ENCODE results near the gene AK8. TPM values are rescaled to one million over a fixed set of nuclear protein-coding genes. Genes with fewer than 3 reads are reported as not detected.

Gene AK8
- total RNA-seq, 4 donors from 2014 or later, result 0.61 to 1.9 TPM; not detected in 2

DNA sequence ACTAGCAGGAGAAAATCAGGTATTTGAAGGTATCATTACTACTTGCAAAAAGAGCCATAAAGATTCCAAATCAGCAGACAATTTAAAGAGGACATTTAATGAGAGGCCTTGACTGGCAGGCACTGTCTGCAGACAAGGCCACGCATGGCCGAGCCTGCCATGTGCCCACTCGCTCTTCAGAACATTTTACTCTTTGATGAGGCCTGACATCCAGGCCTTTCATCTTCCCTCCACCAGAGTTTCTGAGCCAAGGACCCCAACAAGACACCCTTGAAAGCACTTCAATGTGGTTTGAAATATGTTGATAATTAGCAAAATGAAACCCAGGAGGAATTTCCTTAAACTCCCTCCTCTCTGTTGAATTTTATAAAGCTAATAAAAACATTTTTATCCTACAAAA lies 16.4 kb downstream of the AK8 start:
- no peak for DNase-seq
- intact Hi-C loops (cut with DNase I; ENCODE audit: low total_unique reads), result no loop called here
- no peak overlapping the region for H3K4me3 ChIP-seq
- no peak overlapping the region for H3K27ac ChIP-seq
- H3K9me3 ChIP-seq, result no peaks in the 10 kb centered on the region
- TF ChIP-seq CTCF (IDR thresholded peaks at IDR 0.05), result no peak
- TF ChIP-seq POLR2A (IDR thresholded peaks at IDR 0.05), result no peak
- H3K4me1 ChIP-seq, result no peaks in the 10 kb centered on the region
- no peaks in the 10 kb centered on the region for H3K36me3 ChIP-seq
- H3K27me3 ChIP-seq, result no peaks in the 10 kb centered on the region

GRCh38 chr9:132858751-132859150 lies 19.3 kb downstream of the AK8 start:
- TF ChIP-seq POLR2A (IDR thresholded peaks at IDR 0.05), result no peak
- TF ChIP-seq CTCF (IDR thresholded peaks at IDR 0.05), result no peak
- H3K9me3 ChIP-seq, result no peaks in the 10 kb centered on the region
- H3K4me3 ChIP-seq, result no peak overlapping the region
- H3K27me3 ChIP-seq, result no peaks in the 10 kb centered on the region
- no peak for DNase-seq
- H3K27ac ChIP-seq, result no peak overlapping the region
- no peaks in the 10 kb centered on the region for H3K36me3 ChIP-seq
- no peaks in the 10 kb centered on the region for H3K4me1 ChIP-seq
- intact Hi-C loops (cut with DNase I; ENCODE audit: low total_unique reads), result no loop called here

- DNase-seq, result peak in 1 of 2 donors; percentile 62
- Histone ChIP-seq H3K27ac (peak overlapping the region; percentile 48 to 57), H3K4me3 (no peak overlapping the region), H3K9me3 (no peaks in the 10 kb centered on the region), H3K27me3 (no peaks in the 10 kb centered on the region), H3K36me3 (no peaks in the 10 kb centered on the region), H3K4me1 (no peaks in the 10 kb centered on the region)
- intact Hi-C loops (cut with DNase I; ENCODE audit: low total_unique reads), result no loop called here
- TF ChIP-seq CTCF (IDR thresholded peaks at IDR 0.05) (no peak), POLR2A (IDR thresholded peaks at IDR 0.05) (no peak)
Measured at GRCh38 chr9:132857616-132858342, 20.3 kb downstream of the AK8 start.

DNA sequence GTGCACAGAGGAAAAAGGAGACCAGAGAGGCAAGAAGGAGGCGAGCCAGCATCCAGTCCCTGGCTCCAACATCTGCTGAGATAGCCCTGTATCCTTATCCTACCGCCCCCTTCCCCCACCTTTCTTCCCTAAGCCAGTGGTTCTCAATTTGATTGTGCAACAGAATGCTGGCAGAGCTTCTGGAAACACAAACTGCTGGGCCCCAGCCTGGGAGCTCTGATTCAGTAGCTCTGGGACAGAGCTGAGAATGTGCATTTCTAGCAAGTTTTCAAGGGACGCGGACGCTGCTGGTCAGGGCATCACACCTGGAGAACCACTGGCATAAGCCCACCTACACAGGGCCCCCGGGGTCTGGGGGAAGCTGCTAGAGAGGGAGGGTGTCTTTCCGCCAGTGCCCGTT lies 21.1 kb downstream of the AK8 start:
- H3K4me3 ChIP-seq, result no peak overlapping the region
- H3K4me1 ChIP-seq, result no peaks in the 10 kb centered on the region
- no peaks in the 10 kb centered on the region for H3K27me3 ChIP-seq
- DNase-seq, result peak; percentile 81 to 82
- H3K36me3 ChIP-seq, result no peaks in the 10 kb centered on the region
- H3K27ac ChIP-seq, result peak overlapping the region; percentile 48 to 57
- TF ChIP-seq POLR2A (IDR thresholded peaks at IDR 0.05) (no peak), CTCF (IDR thresholded peaks at IDR 0.05) (no peak)
- H3K9me3 ChIP-seq, result no peaks in the 10 kb centered on the region
- intact Hi-C loops (cut with DNase I; ENCODE audit: low total_unique reads), result no loop called here

- intact Hi-C loops (cut with DNase I; ENCODE audit: low total_unique reads), result no loop called here
- H3K36me3 ChIP-seq, result no peaks in the 10 kb centered on the region
- H3K4me3 ChIP-seq, result no peak overlapping the region
- DNase-seq, result no peak
- no peaks in the 10 kb centered on the region for H3K9me3 ChIP-seq
- no peaks in the 10 kb centered on the region for H3K4me1 ChIP-seq
- H3K27ac ChIP-seq, result no peak overlapping the region
- TF ChIP-seq CTCF (IDR thresholded peaks at IDR 0.05) (no peak), POLR2A (IDR thresholded peaks at IDR 0.05) (no peak)
- H3K27me3 ChIP-seq, result no peaks in the 10 kb centered on the region
Measured at GRCh38 chr9:132855904-132856303, 22.2 kb downstream of the AK8 start.
